HG03460 (cell line): ENCODE data around the gene TMEM114.

Experiments used
- ATAC-seq: cut with Tn5 transposase; IDR thresholded peaks from one replicate; pipeline ENCODE4 v1.9.1; 2021; ENCODE audit not compliant: unreplicated experiment

The TMEM114 gene

GRCh38 chr16:8589900-8590688 lies at the start of gene TMEM114:
Gene TMEM114, minus strand, starts transcription at chr16:8590511. Its CDS starts 673 bp downstream, at chr16:8589838.
- no peak for ATAC-seq

- no peak for ATAC-seq
Observed at GRCh38 chr16:8639694-8640093, 49.4 kb upstream of the TMEM114 start.

- ATAC-seq: no peak
Observed at GRCh38 chr16:8634991-8635736, 44.9 kb upstream of the TMEM114 start.

GRCh38 chr16:8632675-8633182 lies 42.4 kb upstream of the TMEM114 start:
- no peak for ATAC-seq

GRCh38 chr16:8631818-8632465 lies 41.6 kb upstream of the TMEM114 start:
- ATAC-seq: no peak

- ATAC-seq: no peak
Observed at GRCh38 chr16:8631373-8631772, 41.1 kb upstream of the TMEM114 start.

GRCh38 chr16:8630255-8630953 lies 40.1 kb upstream of the TMEM114 start:
- no peak for ATAC-seq

GRCh38 chr16:8628981-8629725 lies 38.8 kb upstream of the TMEM114 start:
- ATAC-seq: no peak

GRCh38 chr16:8627456-8627855 lies 37.1 kb upstream of the TMEM114 start:
- ATAC-seq: no peak

- no peak for ATAC-seq
Observed at GRCh38 chr16:8626946-8627345, 36.6 kb upstream of the TMEM114 start.

- ATAC-seq: no peak
Observed at GRCh38 chr16:8625491-8626087, 35.3 kb upstream of the TMEM114 start.

GRCh38 chr16:8623634-8624033 lies 33.3 kb upstream of the TMEM114 start:
- ATAC-seq: no peak

GRCh38 chr16:8622315-8622656 lies 32.0 kb upstream of the TMEM114 start:
- peak; percentile 5 for ATAC-seq

GRCh38 chr16:8621572-8622314 lies 31.4 kb upstream of the TMEM114 start, which contains the start of gene METTL22:
Gene METTL22, plus strand, starts transcription at chr16:8621698. Its CDS starts 3,968 bp downstream, at chr16:8625666.
- peak; percentile 85 for ATAC-seq

GRCh38 chr16:8621222-8621571 lies 30.9 kb upstream of the TMEM114 start:
- ATAC-seq: no peak

- no peak for ATAC-seq
Observed at GRCh38 chr16:8620535-8620934, 30.2 kb upstream of the TMEM114 start.

- ATAC-seq: no peak
Observed at GRCh38 chr16:8619671-8620370, 29.5 kb upstream of the TMEM114 start.

GRCh38 chr16:8614435-8615029 lies 24.2 kb upstream of the TMEM114 start:
- ATAC-seq: no peak
